Smooth muscle cell (in vitro differentiated cells): ENCODE results near the gene ZBTB7B. TPM values are rescaled to one million over a fixed set of nuclear protein-coding genes. Genes with fewer than 3 reads are reported as not detected.

Experiments
- DNase-seq: peaks from one replicate; lab custom pipeline; 2025; ENCODE audit not compliant: unreplicated experiment; lab: John Stamatoyannopoulos, UW
- H2AFZ ChIP-seq: fragments of 200-600 bp; sonication (generic); 2 replicates; pipeline ENCODE4 v1.6.0; 2016; ENCODE audit warnings: antibody characterized with exemption, low read depth, mild to moderate bottlenecking
- H3F3A ChIP-seq: fragments of 200-600 bp; sonication (generic); 2 replicates; pipeline ENCODE4 v1.6.0; 2017; ENCODE audit warnings: antibody characterized with exemption, low read depth
- H3K27ac ChIP-seq: fragments of 200-600 bp; sonication (generic); 2 replicates; pipeline ENCODE4 v1.5.1; 2016; ENCODE audit warnings: low read depth, mild to moderate bottlenecking
- H3K27me3 ChIP-seq: fragments of 200-600 bp; sonication (generic); 2 replicates; pipeline ENCODE4 v1.6.1; 2016; ENCODE audit warnings: low read depth, mild to moderate bottlenecking
- H3K36me3 ChIP-seq: fragments of 200-600 bp; sonication (generic); 2 replicates; pipeline ENCODE4 v1.5.1; 2016; ENCODE audit warnings: low read depth
- H3K4me1 ChIP-seq: fragments of 200-600 bp; sonication (generic); 2 replicates; pipeline ENCODE4 v1.5.1; 2016; ENCODE audit warnings: low read depth
- H3K4me2 ChIP-seq: fragments of 200-600 bp; sonication (generic); 2 replicates; pipeline ENCODE4 v1.6.0; 2016; ENCODE audit warnings: mild to moderate bottlenecking
- H3K4me3 ChIP-seq: fragments of 200-600 bp; sonication (generic); 2 replicates; pipeline ENCODE4 v1.5.1; 2016; ENCODE audit warnings: mild to moderate bottlenecking
- H3K79me2 ChIP-seq: fragments of 200-600 bp; sonication (generic); 2 replicates; pipeline ENCODE4 v1.6.0; 2016; ENCODE audit warnings: low read depth, mild to moderate bottlenecking
- H3K9ac ChIP-seq: fragments of 200-600 bp; sonication (generic); 2 replicates; pipeline ENCODE4 v1.6.0; 2016; ENCODE audit warnings: low read depth
- H3K9me3 ChIP-seq: fragments of 200-600 bp; sonication (generic); replicated peaks from 2 replicates; pipeline ENCODE4 v1.5.1; 2016; ENCODE audit warnings: low read depth
- H4K20me1 ChIP-seq: fragments of 200-600 bp; sonication (generic); 2 replicates; pipeline ENCODE4 v1.6.0; 2016; ENCODE audit warnings: low read depth
- WGBS: methylation state at CpG from one replicate; pipeline ENCODE4 v1.1.7; 2016; ENCODE audit warnings: low lambda C conversion rate; 5-methylcytosine and 5-hydroxymethylcytosine counted together
- polyA plus RNA-seq: library from polyadenylated mRNA; unstranded; fragments of >200 nt; fragmentation: Nextera tagmentation; extraction: Ambion mirVana; gene quantifications from 2 replicates; pipeline ENCODE4 v1.2.1, GENCODE V29; 2016
- total RNA-seq: library from RNA; depleted of rRNA; stranded (reverse); fragments of >200 nt; gene quantifications from 2 replicates; pipeline ENCODE4 v1.2.3, GENCODE V29; 2014
- TF ChIP-seq, protein P1 (sequence below): fragments of 200-600 bp; sonication (generic); IDR thresholded peaks from 2 replicates; pipeline ENCODE4 v1.5.1; 2017; ENCODE audit warnings: borderline replicate concordance, mild to moderate bottlenecking, antibody characterized with exemption; ENCODE audit not compliant: insufficient read depth, poor library complexity, severe bottlenecking

ZBTB7B gene
- total and polyA plus RNA-seq, 2 experiments from 2014 or later: 7.5 to 15.5 TPM

DNA sequence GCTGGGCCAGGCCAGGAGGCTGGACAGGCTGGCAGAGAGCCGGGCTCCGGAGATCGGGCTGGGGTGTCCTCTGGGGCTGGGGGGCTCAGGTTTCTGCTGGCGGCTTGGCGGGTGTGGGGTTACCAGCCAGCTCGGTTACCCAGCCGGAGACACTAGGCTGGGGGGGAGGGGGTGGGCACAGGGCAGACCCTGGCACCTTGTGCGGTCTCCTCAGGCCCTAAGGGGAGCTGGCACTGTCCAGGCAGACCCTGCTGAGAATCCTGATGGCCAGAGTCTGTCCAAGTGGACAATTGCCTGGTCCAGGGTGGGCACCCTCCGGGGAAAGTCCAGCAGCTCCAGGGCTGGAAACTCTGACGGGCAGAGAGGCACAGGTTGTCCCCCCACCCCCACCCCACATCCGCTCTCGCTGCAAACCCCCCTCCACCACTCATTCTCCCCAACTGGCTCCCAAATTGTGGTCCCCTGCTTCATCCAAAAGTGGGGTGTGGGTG lies 6.7 kb downstream of the ZBTB7B start:
- H3K27me3 ChIP-seq: no peaks in the 10 kb centered on the region
- H3K4me2 ChIP-seq: no peak overlapping the region

DNA sequence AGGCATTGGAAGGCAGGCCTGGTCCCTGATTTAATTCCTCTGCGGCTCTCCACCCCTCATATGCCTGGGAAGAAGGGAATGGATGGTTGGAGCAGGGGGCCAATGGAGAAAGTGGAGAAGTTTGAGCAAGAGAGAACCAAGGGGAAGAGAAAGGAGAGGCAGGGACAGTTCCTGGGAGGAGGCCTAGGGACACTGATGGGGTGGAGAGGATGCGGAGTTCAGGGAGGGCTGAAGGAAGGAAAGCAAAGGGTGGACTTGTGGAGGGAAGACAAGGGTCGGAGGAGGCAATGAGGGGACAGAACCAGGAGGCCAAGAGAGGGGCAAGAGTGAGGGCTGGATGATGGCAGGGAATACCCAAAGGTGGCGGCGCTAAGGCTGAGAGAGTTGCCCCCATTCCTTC lies 7.1 kb downstream of the ZBTB7B start:
- Histone ChIP-seq H3K79me2 (peaks cover 26% of the 10 kb centered on the region), H3K9me3 (no peaks in the 10 kb centered on the region), H3F3A (no peaks in the 10 kb centered on the region), H3K4me1 (peaks cover 33% of the 10 kb centered on the region), H3K27me3 (no peaks in the 10 kb centered on the region), H3K9ac (no peak overlapping the region), H3K4me3 (no peak overlapping the region), H3K4me2 (no peak overlapping the region), H4K20me1 (peaks cover 72% of the 10 kb centered on the region), H3K36me3 (no peaks in the 10 kb centered on the region), H2AFZ (no peak overlapping the region), H3K27ac (no peak overlapping the region)
- TF ChIP-seq, protein P1, sequence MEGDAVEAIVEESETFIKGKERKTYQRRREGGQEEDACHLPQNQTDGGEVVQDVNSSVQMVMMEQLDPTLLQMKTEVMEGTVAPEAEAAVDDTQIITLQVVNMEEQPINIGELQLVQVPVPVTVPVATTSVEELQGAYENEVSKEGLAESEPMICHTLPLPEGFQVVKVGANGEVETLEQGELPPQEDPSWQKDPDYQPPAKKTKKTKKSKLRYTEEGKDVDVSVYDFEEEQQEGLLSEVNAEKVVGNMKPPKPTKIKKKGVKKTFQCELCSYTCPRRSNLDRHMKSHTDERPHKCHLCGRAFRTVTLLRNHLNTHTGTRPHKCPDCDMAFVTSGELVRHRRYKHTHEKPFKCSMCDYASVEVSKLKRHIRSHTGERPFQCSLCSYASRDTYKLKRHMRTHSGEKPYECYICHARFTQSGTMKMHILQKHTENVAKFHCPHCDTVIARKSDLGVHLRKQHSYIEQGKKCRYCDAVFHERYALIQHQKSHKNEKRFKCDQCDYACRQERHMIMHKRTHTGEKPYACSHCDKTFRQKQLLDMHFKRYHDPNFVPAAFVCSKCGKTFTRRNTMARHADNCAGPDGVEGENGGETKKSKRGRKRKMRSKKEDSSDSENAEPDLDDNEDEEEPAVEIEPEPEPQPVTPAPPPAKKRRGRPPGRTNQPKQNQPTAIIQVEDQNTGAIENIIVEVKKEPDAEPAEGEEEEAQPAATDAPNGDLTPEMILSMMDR: no peak
- WGBS: 98% methylated on average over 5 of the region's 5 CpGs
- DNase-seq: no peak

More for the DNA sequence above, 6.7 kb downstream of the ZBTB7B start:
- Histone ChIP-seq H3K9ac (no peak overlapping the region), H3K27ac (no peak overlapping the region), H3K4me3 (no peak overlapping the region), H4K20me1 (peaks cover 72% of the 10 kb centered on the region), H3K9me3 (no peaks in the 10 kb centered on the region), H3F3A (no peaks in the 10 kb centered on the region), H3K36me3 (no peaks in the 10 kb centered on the region), H2AFZ (no peak overlapping the region), H3K4me1 (peaks cover 38% of the 10 kb centered on the region), H3K79me2 (peaks cover 31% of the 10 kb centered on the region)
- TF ChIP-seq, protein P1: no peak
- no CpG with 5 or more reads among the region's 12 CpGs for WGBS
- no peak for DNase-seq

DNA sequence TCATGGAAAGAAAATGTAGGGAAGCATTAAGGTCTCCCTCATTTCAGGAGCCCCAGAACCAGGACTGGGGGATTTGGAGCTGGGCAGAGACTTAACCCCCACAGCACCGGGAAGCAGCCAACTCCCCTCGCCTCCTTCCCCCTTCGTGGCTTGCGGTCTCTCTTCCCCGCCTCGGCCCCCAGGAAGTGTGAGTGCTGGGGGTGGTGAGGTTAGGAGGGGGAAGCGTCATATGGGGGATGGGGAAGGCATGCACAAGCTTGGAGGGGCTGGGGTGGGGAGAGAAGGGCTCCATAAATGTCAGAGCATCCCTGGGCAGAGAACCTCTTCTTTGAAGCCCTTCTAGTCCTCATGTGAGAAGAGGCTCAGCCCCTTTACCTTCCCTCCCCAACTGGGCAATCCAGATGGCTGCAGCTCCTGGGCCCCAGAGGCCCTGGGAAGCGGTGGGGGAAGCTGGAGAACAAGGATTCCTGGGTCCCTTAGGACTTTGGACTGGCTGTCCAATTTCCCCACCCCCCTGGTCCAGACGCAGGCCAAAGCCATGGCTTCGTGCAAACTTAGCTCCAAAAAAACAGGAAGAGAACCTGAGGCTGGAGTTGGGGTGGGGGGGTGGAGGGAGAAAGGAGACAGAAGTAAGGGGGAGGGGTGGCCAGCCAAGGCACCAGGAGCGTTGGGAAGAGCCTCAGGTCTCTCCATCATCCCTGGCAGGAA lies 7.8 kb downstream of the ZBTB7B start:
- DNase-seq: no peak
- Histone ChIP-seq H3K36me3 (no peaks in the 10 kb centered on the region), H3K27me3 (no peaks in the 10 kb centered on the region), H3K79me2 (peaks cover 21% of the 10 kb centered on the region), H3K4me1 (peaks cover 32% of the 10 kb centered on the region), H3K9ac (no peak overlapping the region), H3F3A (no peaks in the 10 kb centered on the region), H3K9me3 (no peaks in the 10 kb centered on the region), H4K20me1 (peaks cover 72% of the 10 kb centered on the region), H3K4me2 (no peak overlapping the region), H2AFZ (no peak overlapping the region), H3K27ac (no peak overlapping the region), H3K4me3 (no peak overlapping the region)
- WGBS: 83% methylated on average over 10 of the region's 11 CpGs
- TF ChIP-seq, protein P1: no peak

DNA sequence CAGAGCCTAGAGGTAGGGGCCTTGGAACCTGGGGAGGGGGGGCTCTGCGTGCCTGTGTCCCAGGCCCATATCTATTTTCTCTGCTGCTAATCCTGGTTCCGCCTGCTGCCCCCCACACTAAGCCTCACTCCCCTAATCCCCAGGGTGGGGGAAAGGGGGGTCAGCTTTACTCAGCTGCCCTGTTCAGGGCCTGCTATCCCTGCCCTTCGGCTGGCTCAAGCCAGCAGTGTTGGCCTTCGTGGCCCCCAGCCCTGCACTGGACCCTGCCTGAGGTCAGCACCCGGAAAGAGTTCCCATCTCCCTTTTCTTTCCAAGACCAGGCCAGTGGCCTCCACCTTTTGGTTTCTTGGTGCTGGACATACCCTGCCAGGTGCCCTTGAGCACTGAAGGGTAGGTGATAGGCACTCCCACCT lies 8.4 kb downstream of the ZBTB7B start:
- Histone ChIP-seq H3K4me3 (no peak overlapping the region), H3K79me2 (peaks cover 21% of the 10 kb centered on the region), H3K27me3 (no peaks in the 10 kb centered on the region), H3F3A (no peaks in the 10 kb centered on the region), H3K9me3 (no peaks in the 10 kb centered on the region), H4K20me1 (peaks cover 71% of the 10 kb centered on the region), H2AFZ (no peak overlapping the region), H3K4me1 (peaks cover 32% of the 10 kb centered on the region), H3K36me3 (no peaks in the 10 kb centered on the region), H3K4me2 (no peak overlapping the region), H3K9ac (no peak overlapping the region), H3K27ac (no peak overlapping the region)
- TF ChIP-seq, protein P1: no peak
- 80% methylated on average over 5 of the region's 5 CpGs for WGBS
- no peak for DNase-seq
